Muscle of arm (tissue), 12 donors: Measurements from ENCODE around the gene POU1F1. TPM values are rescaled to one million over a fixed set of nuclear protein-coding genes. Genes with fewer than 3 reads are reported as not detected.
"Not testable (repeated sequence)": the region's sequence is repeated elsewhere in the genome, so short reads cannot be mapped to it uniquely, and the experiment has no call there.

Source experiments
- DNase-seq: peaks from one replicate; pipeline ENCODE4 v3.0.0-alpha.2; 2013
- polyA plus RNA-seq, 12 donors: library from polyadenylated mRNA; unstranded; fragments of 120-200 nt; gene quantifications; one replicate each; pipeline ENCODE4 v1.2.1, GENCODE V29; 2013; ENCODE audit not compliant: insufficient read length in 12 of 12

POU1F1 gene
- polyA plus RNA-seq, 12 donors, result 0.10 TPM; not detected in 11

DNA sequence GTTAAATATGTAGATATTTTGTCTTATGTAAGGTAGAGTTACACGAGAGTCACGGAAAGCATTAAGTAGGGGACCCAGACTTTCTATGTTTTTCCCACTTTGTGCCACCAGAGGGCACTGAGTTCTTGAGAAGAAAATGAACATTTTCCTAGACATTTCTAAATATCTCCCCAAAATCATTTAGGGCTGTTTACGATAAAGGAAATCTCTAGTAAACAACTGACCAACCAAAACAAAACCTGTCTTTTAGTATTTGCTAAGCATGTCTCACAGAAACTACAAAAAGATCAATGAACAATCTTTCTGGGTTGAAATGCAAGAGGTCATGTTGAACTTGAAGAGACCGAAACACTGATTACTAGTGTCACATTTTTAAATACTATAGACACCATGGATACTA lies 16.1 kb downstream of the POU1F1 start:
- DNase-seq, result peak; percentile 24

DNA sequence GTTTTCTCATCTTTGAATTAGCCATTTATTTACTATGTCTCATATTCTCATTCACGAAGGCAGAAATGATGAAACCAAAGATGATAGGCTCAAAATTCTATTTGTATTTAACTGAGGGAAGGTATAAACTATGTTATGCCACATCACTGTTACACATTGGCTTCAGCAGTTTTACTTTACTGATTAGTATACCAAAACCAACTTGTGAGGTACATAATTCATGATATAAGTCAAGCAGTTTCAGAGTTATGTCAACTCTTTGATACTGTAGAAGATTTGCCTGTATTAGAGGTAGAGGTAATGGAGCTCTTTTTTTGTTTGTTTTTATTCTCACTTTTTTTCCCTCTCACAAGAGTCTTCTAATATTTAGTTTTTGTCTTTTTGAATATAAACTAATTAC lies 26.4 kb downstream of the POU1F1 start:
- DNase-seq, result no peak

GRCh38 chr3:87248831-87249230 lies 27.6 kb downstream of the POU1F1 start:
- no peak for DNase-seq

DNA sequence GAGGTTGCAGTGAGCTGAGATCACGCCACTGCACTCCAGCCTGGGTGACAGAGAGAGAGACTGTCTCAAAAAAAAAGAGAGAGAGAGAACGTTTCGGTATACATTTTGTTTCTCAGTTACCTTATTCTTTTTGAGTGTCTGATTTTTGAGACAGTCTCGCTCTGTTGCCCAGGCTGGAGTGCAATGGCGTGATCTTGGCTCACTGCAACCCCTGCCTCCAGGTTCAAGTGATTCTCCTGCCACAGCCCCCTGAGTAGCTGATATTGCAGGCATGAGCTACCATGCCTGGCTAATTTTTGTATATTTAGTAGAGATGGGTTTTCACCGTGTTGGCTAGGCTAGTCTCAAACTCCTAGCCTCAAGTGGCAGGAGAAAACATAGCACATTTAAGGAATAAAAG lies 28.2 kb downstream of the POU1F1 start:
- not testable (repeated sequence) for DNase-seq

DNA sequence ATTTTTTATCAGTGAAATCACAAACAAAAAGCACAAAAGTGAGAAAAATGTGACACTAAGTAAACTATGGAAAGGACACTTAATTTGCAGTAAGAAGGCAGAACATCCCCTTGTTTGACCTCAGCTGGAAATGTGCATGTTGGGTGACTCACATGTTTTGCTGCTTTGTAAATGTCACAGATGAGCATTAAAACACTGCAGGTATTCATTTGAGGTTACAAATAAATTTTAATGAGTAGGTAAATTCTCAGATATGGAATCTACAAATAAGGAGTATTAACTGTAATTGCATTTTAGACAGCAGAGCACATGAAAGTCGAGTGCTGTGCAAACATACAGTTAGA lies 29.0 kb downstream of the POU1F1 start:
- DNase-seq, result no peak

- no peak for DNase-seq
Measured at GRCh38 chr3:87246662-87247429, 29.5 kb downstream of the POU1F1 start.

- no peak for DNase-seq
Measured at GRCh38 chr3:87236093-87236492, 40.3 kb downstream of the POU1F1 start.

- no peak for DNase-seq
Measured at GRCh38 chr3:87233805-87234204, 42.6 kb downstream of the POU1F1 start.

DNA sequence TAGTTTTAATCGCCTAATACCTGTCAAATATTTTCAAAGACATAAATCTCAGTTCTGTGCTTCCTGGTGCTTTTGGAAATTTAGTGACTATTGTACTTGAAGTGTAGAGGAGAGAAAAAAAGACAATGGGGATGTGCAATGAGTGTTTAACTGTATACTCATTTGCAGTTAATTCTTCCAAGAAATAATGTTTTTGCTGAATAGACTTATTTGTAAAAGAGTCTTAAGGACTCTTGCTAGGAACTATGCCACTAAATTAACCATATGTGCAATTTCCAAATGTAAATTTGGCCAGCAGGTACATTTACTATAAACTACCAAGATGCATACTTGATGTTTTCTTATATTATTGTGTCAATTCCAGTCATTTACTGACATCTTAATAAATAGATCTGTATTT lies 47.3 kb downstream of the POU1F1 start:
- DNase-seq, result no peak

DNA sequence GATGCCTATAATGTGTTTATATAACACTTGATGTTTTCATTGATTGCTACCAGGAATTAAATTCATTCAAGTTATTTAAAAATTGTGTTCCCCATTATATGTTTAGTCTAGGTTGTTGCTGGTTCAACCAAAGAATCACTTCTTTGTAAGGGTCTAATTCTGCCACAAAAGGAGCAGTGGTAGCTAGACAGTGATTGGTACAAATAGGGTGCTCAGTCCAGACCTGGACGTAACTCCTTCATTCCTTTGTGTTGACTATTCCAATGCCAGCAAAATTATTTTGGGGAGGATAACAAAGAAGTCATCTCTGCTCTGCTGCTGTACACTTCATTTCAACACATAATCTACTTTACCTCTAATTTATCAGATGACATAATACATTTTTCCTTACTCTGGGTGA lies 48.1 kb downstream of the POU1F1 start:
- DNase-seq, result no peak

DNA sequence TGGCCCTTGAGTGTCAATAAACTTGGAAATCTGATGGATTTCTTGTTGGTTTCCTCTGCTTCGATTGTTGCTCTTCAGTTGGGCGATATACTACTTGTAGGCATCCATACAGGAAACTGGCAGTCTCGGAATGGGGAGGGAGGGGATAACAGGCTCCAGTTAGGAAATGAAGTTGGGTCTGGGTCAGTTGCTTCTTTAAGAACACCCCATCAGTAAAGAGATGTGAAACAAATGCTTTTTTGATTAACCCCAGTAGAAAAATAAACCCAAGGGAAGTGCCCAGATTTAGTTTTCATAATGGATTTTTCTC lies 48.6 kb downstream of the POU1F1 start:
- no peak for DNase-seq

- peak; percentile 96 for DNase-seq
Measured at GRCh38 chr3:87227104-87227834, 49.1 kb downstream of the POU1F1 start, which contains the start of gene CHMP2B. Gene CHMP2B, plus strand, starts transcription at chr3:87227309. Its CDS starts 214 bp downstream, at chr3:87227523.

GRCh38 chr3:87225659-87226058 lies 50.7 kb downstream of the POU1F1 start:
- DNase-seq, result no peak

DNA sequence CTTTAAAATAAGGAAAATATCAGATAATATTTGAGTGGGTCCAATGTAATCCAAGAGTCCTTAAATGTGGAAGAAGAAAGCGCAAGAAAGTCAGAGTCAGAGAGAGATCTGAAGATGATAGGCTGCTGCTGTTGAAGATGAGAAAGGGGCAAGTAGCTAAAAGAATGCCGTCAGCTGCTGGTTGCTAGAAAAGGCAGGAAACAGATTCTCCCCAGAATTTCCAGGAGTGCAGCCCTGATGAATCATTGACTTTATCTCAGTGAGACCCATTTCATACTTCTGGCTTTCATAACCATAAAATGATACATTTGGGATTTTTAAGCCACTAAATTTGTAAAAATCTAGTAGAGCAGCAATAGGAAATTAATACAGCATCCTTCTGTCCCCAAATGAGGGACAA lies 56.8 kb downstream of the POU1F1 start:
- no peak for DNase-seq

DNA sequence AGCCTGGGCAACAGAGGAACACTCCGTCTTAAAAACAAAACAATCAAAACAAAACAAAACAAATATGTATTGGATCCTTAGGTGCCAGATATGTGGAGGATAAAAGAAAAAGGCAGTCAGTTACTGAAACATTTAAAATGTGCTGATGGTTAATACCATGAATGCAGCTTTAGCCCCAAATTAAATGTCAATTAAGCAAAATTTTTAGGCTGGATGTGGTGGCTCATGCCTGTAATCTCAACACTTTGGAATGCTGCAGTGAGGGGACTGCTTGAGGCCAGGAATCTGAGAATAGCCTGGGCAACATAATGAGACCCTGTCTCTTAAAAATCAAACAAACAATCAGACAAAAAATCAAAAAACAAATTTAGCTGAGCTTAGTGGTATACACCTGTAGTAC lies 57.8 kb downstream of the POU1F1 start:
- no peak for DNase-seq

Other genes starting within 250 kb of the POU1F1 start
- gene CHMP2B, start 49.3 kb downstream of the POU1F1 start, polyA plus RNA-seq, result 10 to 100 TPM in 11 of 12 donors, not detected in 1; 23.3 to 39.6 (median 29.2) TPM